Smooth muscle cell (in vitro differentiated cells): ENCODE data around the gene RABGAP1L. TPM values are rescaled to one million over a fixed set of nuclear protein-coding genes. Genes with fewer than 3 reads are reported as not detected.

ENCODE experiments used
- DNase-seq: peaks from one replicate; lab custom pipeline; 2025; ENCODE audit not compliant: unreplicated experiment; lab: John Stamatoyannopoulos, UW
- H2AFZ ChIP-seq: fragments of 200-600 bp; sonication (generic); 2 replicates; pipeline ENCODE4 v1.6.0; 2016; ENCODE audit warnings: antibody characterized with exemption, low read depth, mild to moderate bottlenecking
- H3F3A ChIP-seq: fragments of 200-600 bp; sonication (generic); 2 replicates; pipeline ENCODE4 v1.6.0; 2017; ENCODE audit warnings: antibody characterized with exemption, low read depth
- H3K27ac ChIP-seq: fragments of 200-600 bp; sonication (generic); 2 replicates; pipeline ENCODE4 v1.5.1; 2016; ENCODE audit warnings: low read depth, mild to moderate bottlenecking
- H3K27me3 ChIP-seq: fragments of 200-600 bp; sonication (generic); 2 replicates; pipeline ENCODE4 v1.6.1; 2016; ENCODE audit warnings: low read depth, mild to moderate bottlenecking
- H3K36me3 ChIP-seq: fragments of 200-600 bp; sonication (generic); 2 replicates; pipeline ENCODE4 v1.5.1; 2016; ENCODE audit warnings: low read depth
- H3K4me1 ChIP-seq: fragments of 200-600 bp; sonication (generic); 2 replicates; pipeline ENCODE4 v1.5.1; 2016; ENCODE audit warnings: low read depth
- H3K4me2 ChIP-seq: fragments of 200-600 bp; sonication (generic); 2 replicates; pipeline ENCODE4 v1.6.0; 2016; ENCODE audit warnings: mild to moderate bottlenecking
- H3K4me3 ChIP-seq: fragments of 200-600 bp; sonication (generic); 2 replicates; pipeline ENCODE4 v1.5.1; 2016; ENCODE audit warnings: mild to moderate bottlenecking
- H3K79me2 ChIP-seq: fragments of 200-600 bp; sonication (generic); 2 replicates; pipeline ENCODE4 v1.6.0; 2016; ENCODE audit warnings: low read depth, mild to moderate bottlenecking
- H3K9ac ChIP-seq: fragments of 200-600 bp; sonication (generic); 2 replicates; pipeline ENCODE4 v1.6.0; 2016; ENCODE audit warnings: low read depth
- H3K9me3 ChIP-seq: fragments of 200-600 bp; sonication (generic); replicated peaks from 2 replicates; pipeline ENCODE4 v1.5.1; 2016; ENCODE audit warnings: low read depth
- H4K20me1 ChIP-seq: fragments of 200-600 bp; sonication (generic); 2 replicates; pipeline ENCODE4 v1.6.0; 2016; ENCODE audit warnings: low read depth
- WGBS: methylation state at CpG from one replicate; pipeline ENCODE4 v1.1.7; 2016; ENCODE audit warnings: low lambda C conversion rate; 5-methylcytosine and 5-hydroxymethylcytosine counted together
- polyA plus RNA-seq: library from polyadenylated mRNA; unstranded; fragments of >200 nt; fragmentation: Nextera tagmentation; extraction: Ambion mirVana; gene quantifications from 2 replicates; pipeline ENCODE4 v1.2.1, GENCODE V29; 2016
- total RNA-seq: library from RNA; depleted of rRNA; stranded (reverse); fragments of >200 nt; gene quantifications from 2 replicates; pipeline ENCODE4 v1.2.3, GENCODE V29; 2014
- TF ChIP-seq, protein P1 (sequence below): fragments of 200-600 bp; sonication (generic); IDR thresholded peaks from 2 replicates; pipeline ENCODE4 v1.5.1; 2017; ENCODE audit warnings: borderline replicate concordance, mild to moderate bottlenecking, antibody characterized with exemption; ENCODE audit not compliant: insufficient read depth, poor library complexity, severe bottlenecking

Gene RABGAP1L
- total and polyA plus RNA-seq, 2 experiments from 2014 or later: 4.8 to 24.7 TPM

DNA sequence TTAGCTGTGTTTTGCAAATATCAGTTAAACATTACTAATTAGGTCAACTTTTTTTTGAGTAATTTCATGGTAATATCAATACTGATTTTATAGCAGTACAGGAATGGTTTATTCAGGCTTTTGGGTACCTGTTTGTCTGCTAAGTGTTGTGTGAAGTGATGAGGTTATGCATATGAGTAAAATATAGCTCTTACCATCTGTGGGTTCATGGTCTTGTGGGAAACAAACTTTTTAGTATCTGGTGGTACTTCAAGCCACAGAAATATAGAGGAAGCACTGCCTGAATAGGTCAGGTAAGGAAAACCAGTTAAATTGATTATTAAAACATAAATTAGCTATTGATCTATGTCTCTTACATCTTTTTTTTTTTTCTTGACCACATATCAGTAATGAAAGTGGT lies 113.9 kb downstream of the RABGAP1L start:
- H3K79me2 ChIP-seq: no peaks in the 10 kb centered on the region
- DNase-seq: no peak
- H3F3A ChIP-seq: no peaks in the 10 kb centered on the region
- no peaks in the 10 kb centered on the region for H3K9me3 ChIP-seq
- no peak overlapping the region for H2AFZ ChIP-seq
- H3K4me3 ChIP-seq: no peak overlapping the region
- H3K36me3 ChIP-seq: no peaks in the 10 kb centered on the region
- no peaks in the 10 kb centered on the region for H3K27me3 ChIP-seq
- TF ChIP-seq, protein P1, sequence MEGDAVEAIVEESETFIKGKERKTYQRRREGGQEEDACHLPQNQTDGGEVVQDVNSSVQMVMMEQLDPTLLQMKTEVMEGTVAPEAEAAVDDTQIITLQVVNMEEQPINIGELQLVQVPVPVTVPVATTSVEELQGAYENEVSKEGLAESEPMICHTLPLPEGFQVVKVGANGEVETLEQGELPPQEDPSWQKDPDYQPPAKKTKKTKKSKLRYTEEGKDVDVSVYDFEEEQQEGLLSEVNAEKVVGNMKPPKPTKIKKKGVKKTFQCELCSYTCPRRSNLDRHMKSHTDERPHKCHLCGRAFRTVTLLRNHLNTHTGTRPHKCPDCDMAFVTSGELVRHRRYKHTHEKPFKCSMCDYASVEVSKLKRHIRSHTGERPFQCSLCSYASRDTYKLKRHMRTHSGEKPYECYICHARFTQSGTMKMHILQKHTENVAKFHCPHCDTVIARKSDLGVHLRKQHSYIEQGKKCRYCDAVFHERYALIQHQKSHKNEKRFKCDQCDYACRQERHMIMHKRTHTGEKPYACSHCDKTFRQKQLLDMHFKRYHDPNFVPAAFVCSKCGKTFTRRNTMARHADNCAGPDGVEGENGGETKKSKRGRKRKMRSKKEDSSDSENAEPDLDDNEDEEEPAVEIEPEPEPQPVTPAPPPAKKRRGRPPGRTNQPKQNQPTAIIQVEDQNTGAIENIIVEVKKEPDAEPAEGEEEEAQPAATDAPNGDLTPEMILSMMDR: no peak
- no peak overlapping the region for H3K27ac ChIP-seq
- H3K9ac ChIP-seq: no peak overlapping the region
- no peaks in the 10 kb centered on the region for H4K20me1 ChIP-seq
- no peaks in the 10 kb centered on the region for H3K4me1 ChIP-seq
- no peak overlapping the region for H3K4me2 ChIP-seq

DNA sequence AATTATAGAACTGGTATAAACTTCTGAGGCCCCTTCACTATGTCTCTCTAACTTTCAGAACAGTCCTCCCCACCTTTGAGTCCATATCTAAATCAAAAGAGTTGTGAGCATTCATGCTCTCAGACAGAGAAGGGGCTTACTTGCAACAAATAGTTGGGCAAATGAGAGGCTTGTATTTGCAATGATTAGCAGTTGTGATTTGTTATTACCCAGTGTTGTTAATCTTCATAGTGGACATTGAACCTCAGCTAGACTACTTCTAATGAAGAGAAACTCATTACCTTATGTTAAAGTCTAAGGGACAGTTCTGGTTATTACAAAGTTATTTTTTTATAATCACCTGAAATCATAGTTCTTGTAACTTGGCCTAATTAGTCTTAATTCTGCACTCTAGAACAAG lies 114.5 kb downstream of the RABGAP1L start:
- Histone ChIP-seq H3K79me2 (no peaks in the 10 kb centered on the region), H3K4me3 (no peak overlapping the region), H2AFZ (no peak overlapping the region), H3K9ac (no peak overlapping the region), H3K4me1 (no peaks in the 10 kb centered on the region), H3K9me3 (no peaks in the 10 kb centered on the region), H3K27me3 (no peaks in the 10 kb centered on the region), H3K4me2 (no peak overlapping the region), H3K36me3 (no peaks in the 10 kb centered on the region), H4K20me1 (no peaks in the 10 kb centered on the region), H3F3A (no peaks in the 10 kb centered on the region), H3K27ac (no peak overlapping the region)
- TF ChIP-seq, protein P1: no peak
- DNase-seq: no peak

DNA sequence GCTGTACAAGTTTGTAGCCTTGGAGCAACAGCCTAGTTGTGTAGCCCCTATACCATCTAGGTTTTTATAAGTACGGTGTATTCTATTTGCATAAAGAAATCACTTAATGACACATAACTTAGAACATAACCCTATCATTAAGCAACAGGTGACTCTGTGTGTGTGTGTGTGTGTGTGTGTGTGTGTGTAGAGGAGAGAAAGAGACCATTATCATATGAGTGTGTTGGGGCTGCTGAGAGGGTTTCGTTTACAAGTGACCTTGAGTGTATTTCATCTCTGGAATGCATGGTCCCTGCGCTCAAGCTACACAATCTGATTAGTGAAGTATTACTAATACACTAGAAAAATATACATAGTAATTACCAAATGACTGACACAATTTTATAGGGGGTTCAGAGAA lies 115.1 kb downstream of the RABGAP1L start:
- H3K4me3 ChIP-seq: no peak overlapping the region
- H4K20me1 ChIP-seq: no peaks in the 10 kb centered on the region
- 86% methylated on average over 3 of the region's 3 CpGs for WGBS
- no peaks in the 10 kb centered on the region for H3K79me2 ChIP-seq
- H3K4me1 ChIP-seq: no peaks in the 10 kb centered on the region
- no peak overlapping the region for H2AFZ ChIP-seq
- no peaks in the 10 kb centered on the region for H3F3A ChIP-seq
- H3K4me2 ChIP-seq: no peak overlapping the region
- H3K27me3 ChIP-seq: no peaks in the 10 kb centered on the region
- no peaks in the 10 kb centered on the region for H3K9me3 ChIP-seq
- no peak overlapping the region for H3K9ac ChIP-seq
- H3K36me3 ChIP-seq: no peaks in the 10 kb centered on the region
- no peak for DNase-seq
- TF ChIP-seq, protein P1: no peak
- no peak overlapping the region for H3K27ac ChIP-seq

DNA sequence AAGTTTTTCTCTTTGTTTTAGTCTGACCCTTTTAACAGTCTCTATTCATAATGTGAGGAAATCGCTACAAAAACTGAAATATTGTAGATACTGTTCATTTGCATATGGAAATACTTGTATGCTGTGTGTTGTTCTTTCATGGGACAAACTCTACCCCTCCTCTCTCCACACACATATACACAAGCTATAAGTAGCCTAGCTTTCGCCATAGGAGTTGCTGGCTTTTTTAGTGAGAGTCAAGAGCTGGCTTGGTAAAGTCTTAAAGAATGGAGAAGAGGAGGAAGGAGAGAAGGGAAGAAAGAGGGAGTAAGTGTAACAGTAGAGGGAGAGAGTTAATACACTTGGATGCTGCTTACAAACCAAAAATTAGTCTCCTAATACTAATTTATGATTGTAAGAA lies 115.6 kb downstream of the RABGAP1L start:
- TF ChIP-seq, protein P1: no peak
- DNase-seq: no peak
- Histone ChIP-seq H3K27me3 (no peaks in the 10 kb centered on the region), H3K4me3 (no peak overlapping the region), H3K4me1 (no peaks in the 10 kb centered on the region), H3F3A (no peaks in the 10 kb centered on the region), H3K4me2 (no peak overlapping the region), H3K36me3 (no peaks in the 10 kb centered on the region), H3K27ac (no peak overlapping the region), H3K9me3 (no peaks in the 10 kb centered on the region), H3K79me2 (no peaks in the 10 kb centered on the region), H2AFZ (no peak overlapping the region), H4K20me1 (no peaks in the 10 kb centered on the region), H3K9ac (no peak overlapping the region)
- 94% methylated on average over 2 of the region's 2 CpGs for WGBS
